HepG2 (cell line): ENCODE measurements around the gene POLD3. TPM values are rescaled to one million over a fixed set of nuclear protein-coding genes. Genes with fewer than 3 reads are reported as not detected.

Experiments
- CCAR2 ChIP-seq: fragments of 200-400 bp; formaldehyde crosslinking; optimal IDR thresholded peaks from 2 replicates; pipeline ENCODE3; 2018; ENCODE audit warnings: low read depth, mild to moderate bottlenecking, low read length, moderate library complexity
- DPF2 ChIP-seq: sonication (generic); formaldehyde crosslinking; IDR thresholded peaks from 2 replicates; pipeline ENCODE4 v1.4.0; 2020; ENCODE audit warnings: mild to moderate bottlenecking, low read depth, missing genetic modification reagents, borderline replicate concordance
- GABPA ChIP-seq, 2 experiments: IDR thresholded peaks; 2 replicates each; pipeline ENCODE4 v1.6.1; 2011 to 2016; ENCODE audit warnings: low read depth in 2 of 2, low read length in 1 of 2, missing biosample characterization in 1 of 2, missing genetic modification characterization in 1 of 2
- HOMEZ ChIP-seq: IDR thresholded peaks from 2 replicates; pipeline ENCODE4 v1.6.1; 2016; ENCODE audit warnings: low read depth
- MZF1 ChIP-seq: sonication (generic); formaldehyde crosslinking; IDR thresholded peaks from 2 replicates; pipeline ENCODE4 v1.8.1; 2023; ENCODE audit warnings: mild to moderate bottlenecking, missing genetic modification reagents, borderline replicate concordance
- NFYC ChIP-seq: IDR thresholded peaks from 2 replicates; pipeline ENCODE4 v1.6.1; 2016; ENCODE audit warnings: missing genetic modification reagents, missing compliant biosample characterization
- PRDM4 ChIP-seq: sonication (generic); formaldehyde crosslinking; IDR thresholded peaks from 2 replicates; pipeline ENCODE4 v1.9.0; 2021; ENCODE audit warnings: missing genetic modification reagents, borderline replicate concordance
- REL ChIP-seq: sonication (generic); formaldehyde crosslinking; conservative IDR thresholded peaks from 2 replicates; pipeline ENCODE4 v1.8.0; 2022; ENCODE audit warnings: mild to moderate bottlenecking, missing genetic modification reagents, moderate library complexity
- SIN3A ChIP-seq: IDR thresholded peaks from 2 replicates; pipeline ENCODE4 v1.6.1; 2011; ENCODE audit warnings: low read depth, mild to moderate bottlenecking, control low read depth, low read length, borderline replicate concordance
- SMC3 ChIP-seq: IDR thresholded peaks from 2 replicates; pipeline ENCODE4 v1.6.1; 2011; ENCODE audit warnings: low read length, improper control_type of control experiment
- SRY ChIP-seq: sonication (generic); formaldehyde crosslinking; IDR thresholded peaks from 2 replicates; pipeline ENCODE4 v1.8.0; 2022; ENCODE audit warnings: mild to moderate bottlenecking, missing genetic modification reagents
- YEATS4 ChIP-seq: sonication (generic); formaldehyde crosslinking; IDR thresholded peaks from 2 replicates; pipeline ENCODE4 v1.4.0; 2020; ENCODE audit warnings: missing genetic modification reagents, borderline replicate concordance
- ZBTB40 ChIP-seq, 2 experiments: fragments of 450-650 bp in 1 of 2; sonication (generic) in 1 of 2; formaldehyde crosslinking in 1 of 2; IDR thresholded peaks; 2 replicates each; pipeline versions ENCODE4 v1.6.1 to v1.8.0; 2016 to 2022; ENCODE audit warnings: antibody characterized with exemption in 1 of 2, mild to moderate bottlenecking in 1 of 2, missing genetic modification reagents in 1 of 2
- ZNF256 ChIP-seq: sonication (generic); formaldehyde crosslinking; conservative IDR thresholded peaks from 2 replicates; pipeline ENCODE4 v1.4.0; 2020; ENCODE audit warnings: missing genetic modification reagents
- ZNF510 ChIP-seq: sonication (generic); formaldehyde crosslinking; IDR thresholded peaks from 2 replicates; pipeline ENCODE4 v1.4.0; 2020; ENCODE audit warnings: low read depth, mild to moderate bottlenecking, missing genetic modification reagents
- polyA plus RNA-seq, 8 experiments: library from polyadenylated mRNA; depleted of rRNA in 3 of 8; stranded (reverse) in 7 of 8; unstranded in 1 of 8; fragments of >200 nt; fragmentation: Illumina TruSeq in 4 of 8; extraction: Trizol in 4 of 8; gene quantifications; 2 replicates each; pipeline versions ENCODE4 v1.2.1 to v1.2.3, GENCODE V29; 2011 to 2016; ENCODE audit warnings: low read depth in 4 of 8, missing spikeins in 1 of 8, mixed read lengths in 1 of 8; ENCODE audit not compliant: insufficient read depth in 1 of 8
- total RNA-seq, 5 experiments: library from RNA; depleted of rRNA; stranded (reverse); fragments of >200 nt; fragmentation: Illumina TruSeq; extraction: Trizol; gene quantifications; 2 replicates each; pipeline ENCODE4 v1.2.3, GENCODE V29; 2016; ENCODE audit warnings: low read depth in 1 of 5

The POLD3 gene
- total and polyA plus RNA-seq, 2 of the 13 experiments (the other 11 are each of a cell fraction or from before 2014, with no cell fraction given): 6.3 to 18.9 TPM

- TF ChIP-seq CCAR2 (no peak), HOMEZ (CRISPR knock-in tag) (0 out of 2 replicates have a peak, but pooled peaks have one; percentile 23), DPF2 (CRISPR knock-in tag) (0 out of 2 replicates have a peak, but pooled peaks have one; percentile 38), REL (CRISPR knock-in tag) (no peak), NFYC (CRISPR knock-in tag) (0 out of 2 replicates have a peak, but pooled peaks have one; percentile 17), YEATS4 (CRISPR knock-in tag) (no peak), SIN3A (no peak), ZNF256 (CRISPR knock-in tag) (no peak), ZBTB40 (IDR thresholded peaks at IDR 0.05) (no peak), ZBTB40 (CRISPR knock-in tag; IDR thresholded peaks at IDR 0.05) (no peak), SRY (CRISPR knock-in tag) (no peak), SMC3 (no peak), ZNF510 (no peak), GABPA (IDR thresholded peaks at IDR 0.05; ENCODE audit: low read depth, low read length) (no peak), GABPA (CRISPR knock-in tag; IDR thresholded peaks at IDR 0.05; ENCODE audit: low read depth) (peak; percentile 77), MZF1 (CRISPR knock-in tag) (no peak), PRDM4 (CRISPR knock-in tag) (no peak)
Measured at GRCh38 chr11:74559110-74559933, 33.1 kb upstream of the POLD3 start (continued).
